GM23338 (cell line): Measurements from ENCODE around the gene MTA1.

Experiments
- CREB1 ChIP-seq: fragments of 250-450 bp; sonication (Bioruptor Pico); IDR thresholded peaks from 2 replicates; pipeline ENCODE4 v1.5.0; 2020; ENCODE audit warnings: low read depth, mild to moderate bottlenecking, moderate library complexity
- EZH2 ChIP-seq: fragments of 200-600 bp; sonication (generic); IDR thresholded peaks from one replicate; pipeline ENCODE4 v1.8.0; 2017; ENCODE audit warnings: antibody characterized with exemption, mild to moderate bottlenecking, low read depth; ENCODE audit not compliant: unreplicated experiment
- EZH2phosphoT487 ChIP-seq: fragments of 200-600 bp; sonication (generic); IDR thresholded peaks from one replicate; pipeline ENCODE4 v1.8.1; 2018; ENCODE audit warnings: antibody characterized with exemption; ENCODE audit not compliant: unreplicated experiment
- JUNB ChIP-seq: IDR thresholded peaks from one replicate; pipeline ENCODE4 v1.6.1; 2016; ENCODE audit warnings: antibody characterized with exemption; ENCODE audit not compliant: unreplicated experiment
- POLR2AphosphoS5 ChIP-seq: IDR thresholded peaks from 2 replicates; pipeline ENCODE4 v1.6.1; 2016; ENCODE audit warnings: antibody characterized with exemption, low read depth
- TF ChIP-seq, protein P1 (sequence below), 2 experiments: fragments of 200-600 bp in 1 of 2; sonication (generic) in 1 of 2; conservative IDR thresholded peaks; 2 replicates each; pipeline versions ENCODE4 v1.5.1 to v1.6.1; 2016 to 2017; ENCODE audit warnings: antibody characterized with exemption in 2 of 2, low read depth in 2 of 2, mild to moderate bottlenecking in 2 of 2, moderate library complexity in 1 of 2
- TF ChIP-seq, protein P2 (sequence below): IDR thresholded peaks from one replicate; pipeline ENCODE4 v1.6.1; 2018; ENCODE audit warnings: antibody characterized with exemption; ENCODE audit not compliant: unreplicated experiment
- TF ChIP-seq, protein P3 (sequence below): IDR thresholded peaks from 2 replicates; pipeline ENCODE4 v1.6.1; 2016; ENCODE audit warnings: antibody characterized with exemption

DNA sequence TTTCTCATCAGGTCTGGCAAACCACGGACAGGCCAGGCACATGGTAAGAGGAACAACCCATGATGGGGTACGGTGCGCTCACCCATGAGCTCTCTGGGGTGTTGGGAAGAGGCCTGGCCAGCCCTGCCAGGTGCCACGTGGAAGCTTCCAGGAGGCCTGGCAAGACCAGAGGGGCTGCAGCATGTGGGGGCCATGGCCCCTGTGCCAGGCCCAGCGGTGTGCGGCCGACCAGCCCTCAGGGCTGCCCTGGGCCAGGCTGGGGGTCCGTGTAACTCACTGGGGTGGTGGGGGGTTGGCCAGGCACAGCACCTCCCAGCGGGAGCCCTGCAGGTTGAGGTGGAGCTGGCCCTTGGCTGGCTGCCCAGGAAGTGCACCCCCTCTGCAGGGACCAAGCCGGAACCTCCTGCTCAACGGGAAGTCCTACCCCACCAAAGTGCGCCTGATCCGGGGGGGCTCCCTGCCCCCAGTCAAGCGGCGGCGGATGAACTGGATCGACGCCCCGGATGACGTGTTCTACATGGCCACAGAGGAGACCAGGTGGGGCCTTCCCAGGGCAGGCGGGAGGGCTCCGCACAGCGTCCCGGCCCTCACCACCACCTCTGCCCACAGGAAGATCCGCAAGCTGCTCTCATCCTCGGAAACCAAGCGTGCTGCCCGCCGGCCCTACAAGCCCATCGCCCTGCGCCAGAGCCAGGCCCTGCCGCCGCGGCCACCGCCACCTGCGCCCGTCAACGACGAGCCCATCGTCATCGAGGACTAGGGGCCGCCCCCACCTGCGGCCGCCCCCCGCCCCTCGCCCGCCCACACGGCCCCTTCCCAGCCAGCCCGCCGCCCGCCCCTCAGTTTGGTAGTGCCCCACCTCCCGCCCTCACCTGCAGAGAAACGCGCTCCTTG is 50.1 kb downstream of the MTA1 start:
- TF ChIP-seq CREB1 (CRISPR knock-in tag) (no peak), EZH2phosphoT487 (no peak), EZH2 (no peak), POLR2AphosphoS5 (no peak), JUNB (no peak)
- TF ChIP-seq, protein P1, sequence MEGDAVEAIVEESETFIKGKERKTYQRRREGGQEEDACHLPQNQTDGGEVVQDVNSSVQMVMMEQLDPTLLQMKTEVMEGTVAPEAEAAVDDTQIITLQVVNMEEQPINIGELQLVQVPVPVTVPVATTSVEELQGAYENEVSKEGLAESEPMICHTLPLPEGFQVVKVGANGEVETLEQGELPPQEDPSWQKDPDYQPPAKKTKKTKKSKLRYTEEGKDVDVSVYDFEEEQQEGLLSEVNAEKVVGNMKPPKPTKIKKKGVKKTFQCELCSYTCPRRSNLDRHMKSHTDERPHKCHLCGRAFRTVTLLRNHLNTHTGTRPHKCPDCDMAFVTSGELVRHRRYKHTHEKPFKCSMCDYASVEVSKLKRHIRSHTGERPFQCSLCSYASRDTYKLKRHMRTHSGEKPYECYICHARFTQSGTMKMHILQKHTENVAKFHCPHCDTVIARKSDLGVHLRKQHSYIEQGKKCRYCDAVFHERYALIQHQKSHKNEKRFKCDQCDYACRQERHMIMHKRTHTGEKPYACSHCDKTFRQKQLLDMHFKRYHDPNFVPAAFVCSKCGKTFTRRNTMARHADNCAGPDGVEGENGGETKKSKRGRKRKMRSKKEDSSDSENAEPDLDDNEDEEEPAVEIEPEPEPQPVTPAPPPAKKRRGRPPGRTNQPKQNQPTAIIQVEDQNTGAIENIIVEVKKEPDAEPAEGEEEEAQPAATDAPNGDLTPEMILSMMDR (conservative IDR thresholded peaks at IDR 0.05; ENCODE audit: low read depth in 2 of 2), result no peak
- TF ChIP-seq, protein P2, sequence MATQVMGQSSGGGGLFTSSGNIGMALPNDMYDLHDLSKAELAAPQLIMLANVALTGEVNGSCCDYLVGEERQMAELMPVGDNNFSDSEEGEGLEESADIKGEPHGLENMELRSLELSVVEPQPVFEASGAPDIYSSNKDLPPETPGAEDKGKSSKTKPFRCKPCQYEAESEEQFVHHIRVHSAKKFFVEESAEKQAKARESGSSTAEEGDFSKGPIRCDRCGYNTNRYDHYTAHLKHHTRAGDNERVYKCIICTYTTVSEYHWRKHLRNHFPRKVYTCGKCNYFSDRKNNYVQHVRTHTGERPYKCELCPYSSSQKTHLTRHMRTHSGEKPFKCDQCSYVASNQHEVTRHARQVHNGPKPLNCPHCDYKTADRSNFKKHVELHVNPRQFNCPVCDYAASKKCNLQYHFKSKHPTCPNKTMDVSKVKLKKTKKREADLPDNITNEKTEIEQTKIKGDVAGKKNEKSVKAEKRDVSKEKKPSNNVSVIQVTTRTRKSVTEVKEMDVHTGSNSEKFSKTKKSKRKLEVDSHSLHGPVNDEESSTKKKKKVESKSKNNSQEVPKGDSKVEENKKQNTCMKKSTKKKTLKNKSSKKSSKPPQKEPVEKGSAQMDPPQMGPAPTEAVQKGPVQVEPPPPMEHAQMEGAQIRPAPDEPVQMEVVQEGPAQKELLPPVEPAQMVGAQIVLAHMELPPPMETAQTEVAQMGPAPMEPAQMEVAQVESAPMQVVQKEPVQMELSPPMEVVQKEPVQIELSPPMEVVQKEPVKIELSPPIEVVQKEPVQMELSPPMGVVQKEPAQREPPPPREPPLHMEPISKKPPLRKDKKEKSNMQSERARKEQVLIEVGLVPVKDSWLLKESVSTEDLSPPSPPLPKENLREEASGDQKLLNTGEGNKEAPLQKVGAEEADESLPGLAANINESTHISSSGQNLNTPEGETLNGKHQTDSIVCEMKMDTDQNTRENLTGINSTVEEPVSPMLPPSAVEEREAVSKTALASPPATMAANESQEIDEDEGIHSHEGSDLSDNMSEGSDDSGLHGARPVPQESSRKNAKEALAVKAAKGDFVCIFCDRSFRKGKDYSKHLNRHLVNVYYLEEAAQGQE, result no peak
- TF ChIP-seq, protein P3, sequence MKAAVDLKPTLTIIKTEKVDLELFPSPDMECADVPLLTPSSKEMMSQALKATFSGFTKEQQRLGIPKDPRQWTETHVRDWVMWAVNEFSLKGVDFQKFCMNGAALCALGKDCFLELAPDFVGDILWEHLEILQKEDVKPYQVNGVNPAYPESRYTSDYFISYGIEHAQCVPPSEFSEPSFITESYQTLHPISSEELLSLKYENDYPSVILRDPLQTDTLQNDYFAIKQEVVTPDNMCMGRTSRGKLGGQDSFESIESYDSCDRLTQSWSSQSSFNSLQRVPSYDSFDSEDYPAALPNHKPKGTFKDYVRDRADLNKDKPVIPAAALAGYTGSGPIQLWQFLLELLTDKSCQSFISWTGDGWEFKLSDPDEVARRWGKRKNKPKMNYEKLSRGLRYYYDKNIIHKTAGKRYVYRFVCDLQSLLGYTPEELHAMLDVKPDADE, result no peak
